HUES6 (cell line): ENCODE data around the gene ZNF282.

Source experiments
- H3K27ac ChIP-seq: 2 replicates; pipeline ENCODE4 v1.7.0; 2013; ENCODE audit warnings: low read depth, mild to moderate bottlenecking, low read length, inconsistent platforms
- H3K27me3 ChIP-seq: 2 replicates; pipeline ENCODE4 v1.6.1; 2013; ENCODE audit warnings: low read length; ENCODE audit not compliant: control insufficient read depth, insufficient read depth
- H3K36me3 ChIP-seq: 2 replicates; pipeline ENCODE4 v1.6.1; 2013; ENCODE audit warnings: low read length; ENCODE audit not compliant: control insufficient read depth, insufficient read depth
- H3K4me1 ChIP-seq: 2 replicates; pipeline ENCODE4 v1.6.1; 2013; ENCODE audit warnings: low read length; ENCODE audit not compliant: control insufficient read depth, insufficient read depth
- H3K4me3 ChIP-seq: 2 replicates; pipeline ENCODE4 v1.5.1; 2013; ENCODE audit warnings: low read depth, low read length
- H3K9ac ChIP-seq: one replicate; pipeline ENCODE4 v1.6.1; 2013; ENCODE audit warnings: mild to moderate bottlenecking, low read length
- H3K9me3 ChIP-seq: 2 replicates; pipeline ENCODE4 v1.6.1; 2013; ENCODE audit warnings: low read depth, low read length; ENCODE audit not compliant: control insufficient read depth, insufficient read depth

Gene ZNF282

DNA sequence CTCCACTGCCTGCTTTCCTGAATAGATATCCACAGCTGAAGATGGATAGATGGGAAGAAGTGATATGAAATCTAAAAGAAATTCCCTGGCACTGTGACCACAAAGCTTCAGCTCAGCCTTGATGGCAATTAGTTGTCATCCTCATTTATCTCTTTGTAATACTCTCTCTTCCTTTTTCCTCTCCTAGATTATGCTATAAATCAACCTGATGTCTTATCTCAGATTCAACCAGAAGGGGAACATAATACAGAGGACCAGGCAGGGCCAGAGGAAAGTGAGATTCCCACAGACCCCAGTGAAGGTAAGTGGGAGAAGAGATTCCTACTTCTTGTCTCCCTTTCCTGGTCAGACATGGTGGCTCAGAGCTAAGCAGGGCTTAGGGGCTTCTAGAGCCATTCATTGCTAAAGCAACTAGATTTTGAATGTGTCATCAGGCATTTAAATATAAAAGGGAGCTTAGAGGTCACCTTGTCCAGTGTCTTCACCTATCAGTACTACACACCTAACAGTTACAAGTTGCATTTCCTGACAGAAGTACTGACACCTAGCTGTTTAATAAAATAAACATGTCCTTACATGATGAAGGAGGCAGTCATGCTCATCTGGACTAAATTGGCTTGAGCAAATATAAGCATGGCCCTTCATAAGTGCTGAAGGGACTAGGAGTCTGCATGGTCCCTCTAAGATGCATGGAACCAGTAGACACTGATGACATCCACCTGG, 28.6 kb upstream of the ZNF282 start:
- H3K27me3 ChIP-seq = no peaks in the 10 kb centered on the region
- no peak overlapping the region for H3K27ac ChIP-seq
- H3K9me3 ChIP-seq = no peaks in the 10 kb centered on the region
- no peaks in the 10 kb centered on the region for H3K4me1 ChIP-seq
- no peak overlapping the region for H3K9ac ChIP-seq
- H3K4me3 ChIP-seq = no peak overlapping the region
- peaks cover 89% of the 10 kb centered on the region for H3K36me3 ChIP-seq

DNA sequence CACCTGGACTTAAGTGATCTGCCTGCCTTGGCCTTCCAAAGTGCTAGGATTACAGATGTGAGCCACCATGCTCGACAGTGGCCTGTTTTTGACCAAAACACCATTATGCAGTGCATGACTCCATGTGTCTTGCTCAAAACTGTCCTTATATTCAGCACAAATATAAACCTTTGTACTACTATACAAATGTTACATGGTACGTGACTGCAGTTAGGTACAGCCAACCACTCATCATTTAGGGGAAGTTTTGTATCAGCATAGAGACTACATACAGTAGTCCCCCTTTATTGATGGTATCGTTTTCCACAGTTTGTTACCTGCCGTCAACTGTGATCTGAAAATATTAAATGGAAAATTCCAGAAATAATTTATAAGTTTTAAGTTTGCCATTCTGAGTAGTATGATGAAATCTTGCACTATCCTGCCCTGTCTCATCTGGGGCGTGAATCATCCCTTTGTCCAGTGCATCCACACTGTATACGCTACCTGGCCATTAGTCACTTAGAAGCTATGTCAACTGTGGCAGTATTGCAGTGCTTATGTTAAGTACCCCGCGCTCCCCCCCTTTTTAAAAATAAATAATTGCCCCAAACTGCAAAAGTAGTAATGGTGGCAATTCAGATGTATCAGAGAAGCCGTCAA, 23.3 kb upstream of the ZNF282 start:
- Histone ChIP-seq H3K9me3 (no peaks in the 10 kb centered on the region), H3K36me3 (peaks cover 96% of the 10 kb centered on the region), H3K4me3 (no peak overlapping the region), H3K4me1 (no peaks in the 10 kb centered on the region), H3K27me3 (no peaks in the 10 kb centered on the region), H3K27ac (no peak overlapping the region), H3K9ac (no peak overlapping the region)

DNA sequence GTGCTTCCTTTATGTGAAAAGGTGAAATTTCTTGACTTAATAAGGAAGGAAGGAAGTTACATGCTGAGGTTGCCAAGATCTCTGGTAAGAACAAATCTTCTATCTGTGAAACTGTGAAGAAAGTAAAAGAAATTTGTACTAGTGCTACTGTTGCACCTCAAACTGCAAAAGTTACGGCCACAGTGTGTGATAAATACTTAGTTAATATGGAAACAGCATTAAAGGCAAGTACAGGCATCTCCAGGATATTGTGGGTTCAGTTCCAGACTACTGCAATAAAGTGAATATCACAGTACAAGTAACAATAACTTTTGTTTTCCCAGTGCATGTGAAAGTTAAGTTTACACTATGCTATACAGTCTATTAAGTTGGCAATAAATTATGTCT, 22.8 kb upstream of the ZNF282 start:
- Histone ChIP-seq H3K27ac (no peak overlapping the region), H3K27me3 (no peaks in the 10 kb centered on the region), H3K36me3 (peaks cover 96% of the 10 kb centered on the region), H3K9me3 (no peaks in the 10 kb centered on the region), H3K4me3 (no peak overlapping the region), H3K9ac (no peak overlapping the region), H3K4me1 (no peaks in the 10 kb centered on the region)

DNA sequence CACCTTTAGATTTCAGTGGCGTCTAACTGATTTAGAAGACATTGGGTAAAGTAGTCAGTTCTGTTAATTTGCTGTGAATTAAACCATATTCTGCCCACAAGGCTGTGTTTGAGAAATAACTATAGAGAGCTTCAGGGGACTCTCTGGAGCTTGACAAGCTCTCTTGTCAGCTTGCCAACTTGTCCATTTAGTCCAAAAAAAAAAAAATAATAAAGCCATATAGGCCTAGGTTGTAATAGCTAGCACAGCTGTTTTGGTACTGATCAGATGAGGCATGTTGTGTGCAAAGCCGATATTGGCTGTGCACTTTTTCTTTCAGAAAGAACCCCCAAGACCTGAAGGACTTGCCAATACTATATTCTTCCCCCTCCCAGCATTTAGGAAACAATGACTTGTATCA, 20.2 kb upstream of the ZNF282 start:
- no peaks in the 10 kb centered on the region for H3K9me3 ChIP-seq
- no peak overlapping the region for H3K4me3 ChIP-seq
- no peaks in the 10 kb centered on the region for H3K4me1 ChIP-seq
- peaks cover 96% of the 10 kb centered on the region for H3K36me3 ChIP-seq
- H3K27me3 ChIP-seq = no peaks in the 10 kb centered on the region
- no peak overlapping the region for H3K27ac ChIP-seq
- H3K9ac ChIP-seq = no peak overlapping the region

DNA sequence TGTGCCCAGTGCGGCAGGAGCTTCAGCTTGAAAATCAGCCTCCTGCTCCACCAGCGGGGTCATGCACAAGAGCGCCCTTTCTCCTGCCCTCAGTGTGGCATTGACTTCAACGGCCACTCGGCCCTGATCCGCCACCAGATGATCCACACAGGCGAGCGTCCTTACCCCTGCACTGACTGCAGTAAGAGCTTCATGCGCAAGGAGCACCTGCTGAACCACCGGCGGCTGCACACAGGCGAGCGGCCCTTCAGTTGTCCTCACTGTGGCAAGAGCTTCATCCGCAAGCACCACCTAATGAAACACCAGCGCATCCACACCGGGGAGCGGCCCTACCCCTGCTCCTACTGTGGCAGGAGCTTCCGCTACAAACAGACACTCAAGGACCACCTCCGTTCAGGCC, 16.1 kb upstream of the ZNF282 start:
- Histone ChIP-seq H3K27ac (no peak overlapping the region), H3K36me3 (peaks cover 85% of the 10 kb centered on the region), H3K4me3 (no peak overlapping the region), H3K4me1 (no peaks in the 10 kb centered on the region), H3K9ac (no peak overlapping the region), H3K27me3 (no peaks in the 10 kb centered on the region), H3K9me3 (no peaks in the 10 kb centered on the region)

DNA sequence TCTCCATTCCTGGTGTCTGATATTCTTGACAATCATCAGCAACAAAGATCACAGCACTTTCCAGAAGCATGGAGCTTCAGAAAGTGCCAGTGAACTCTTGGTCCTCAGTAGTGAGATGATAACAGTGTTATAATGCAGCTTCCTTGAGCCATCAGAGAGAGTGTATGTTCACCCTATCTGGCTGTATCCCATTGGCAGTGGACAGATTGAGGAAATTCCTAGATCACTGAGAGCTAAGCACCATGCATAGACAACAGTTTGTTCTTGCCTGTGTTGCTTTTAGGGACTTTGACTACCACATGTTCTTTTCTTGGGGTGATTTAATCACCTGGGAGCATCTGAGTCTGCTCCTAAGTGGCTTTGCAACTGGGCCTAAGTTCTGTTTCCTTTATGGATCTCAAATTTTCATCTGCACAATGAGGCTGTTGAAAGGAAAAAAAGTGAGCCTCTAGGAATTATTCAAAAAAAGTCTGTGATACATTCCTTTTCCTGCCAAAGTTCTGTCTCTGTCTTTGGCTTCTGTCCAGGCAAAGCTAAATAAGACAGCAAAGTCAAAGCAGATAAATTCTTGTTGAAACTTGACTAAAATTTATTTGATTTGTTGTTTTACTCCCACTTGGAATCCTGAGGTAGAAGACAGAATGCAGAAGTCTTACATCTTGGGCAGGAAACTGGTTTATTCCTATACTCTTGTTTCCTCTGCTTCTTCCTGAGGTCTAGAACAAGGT, 14.5 kb upstream of the ZNF282 start:
- peaks cover 69% of the 10 kb centered on the region for H3K36me3 ChIP-seq
- no peaks in the 10 kb centered on the region for H3K4me1 ChIP-seq
- no peak overlapping the region for H3K9ac ChIP-seq
- H3K9me3 ChIP-seq = no peaks in the 10 kb centered on the region
- H3K27ac ChIP-seq = no peak overlapping the region
- no peak overlapping the region for H3K4me3 ChIP-seq
- no peaks in the 10 kb centered on the region for H3K27me3 ChIP-seq

DNA sequence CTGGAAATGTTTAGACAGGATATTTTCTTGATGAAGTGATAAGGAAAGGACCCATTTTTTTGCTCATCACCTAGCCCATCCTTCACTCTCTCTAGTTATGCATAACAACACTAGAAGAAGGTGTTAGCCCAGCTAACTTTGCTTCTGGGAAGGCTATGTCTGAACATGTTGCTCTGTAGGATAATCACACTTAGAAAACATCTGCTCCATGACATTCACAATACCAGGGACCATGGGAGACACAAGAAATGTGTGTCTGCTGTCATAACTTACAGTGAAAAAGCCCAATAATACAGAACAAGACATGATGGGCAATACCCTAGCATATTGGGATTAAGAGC, 13.9 kb upstream of the ZNF282 start:
- no peak overlapping the region for H3K27ac ChIP-seq
- H3K4me1 ChIP-seq = no peaks in the 10 kb centered on the region
- no peaks in the 10 kb centered on the region for H3K27me3 ChIP-seq
- H3K4me3 ChIP-seq = no peak overlapping the region
- H3K36me3 ChIP-seq = peaks cover 63% of the 10 kb centered on the region
- H3K9me3 ChIP-seq = no peaks in the 10 kb centered on the region
- no peak overlapping the region for H3K9ac ChIP-seq

DNA sequence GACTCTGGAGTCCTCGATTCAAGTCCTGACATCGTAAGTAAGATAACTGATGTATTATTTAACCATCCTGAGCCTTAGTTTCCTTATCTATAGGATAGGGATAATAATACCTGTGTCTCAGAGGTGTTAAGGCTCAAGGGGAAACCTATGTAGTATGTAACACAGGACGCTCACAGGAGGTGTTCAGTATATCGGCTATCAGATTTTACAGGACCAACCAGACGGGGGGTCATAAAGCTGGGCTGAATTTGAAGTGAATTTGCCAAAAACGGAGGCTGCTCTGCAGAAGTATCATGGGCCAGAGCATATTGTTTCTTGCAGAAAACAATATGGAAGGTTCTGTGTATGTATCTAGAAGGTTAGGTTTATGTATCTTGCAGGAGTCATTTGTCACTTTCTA, 11.1 kb upstream of the ZNF282 start:
- H3K36me3 ChIP-seq = peaks cover 35% of the 10 kb centered on the region
- H3K9ac ChIP-seq = no peak overlapping the region
- H3K27ac ChIP-seq = no peak overlapping the region
- H3K27me3 ChIP-seq = no peaks in the 10 kb centered on the region
- H3K4me1 ChIP-seq = no peaks in the 10 kb centered on the region
- no peaks in the 10 kb centered on the region for H3K9me3 ChIP-seq
- no peak overlapping the region for H3K4me3 ChIP-seq

DNA sequence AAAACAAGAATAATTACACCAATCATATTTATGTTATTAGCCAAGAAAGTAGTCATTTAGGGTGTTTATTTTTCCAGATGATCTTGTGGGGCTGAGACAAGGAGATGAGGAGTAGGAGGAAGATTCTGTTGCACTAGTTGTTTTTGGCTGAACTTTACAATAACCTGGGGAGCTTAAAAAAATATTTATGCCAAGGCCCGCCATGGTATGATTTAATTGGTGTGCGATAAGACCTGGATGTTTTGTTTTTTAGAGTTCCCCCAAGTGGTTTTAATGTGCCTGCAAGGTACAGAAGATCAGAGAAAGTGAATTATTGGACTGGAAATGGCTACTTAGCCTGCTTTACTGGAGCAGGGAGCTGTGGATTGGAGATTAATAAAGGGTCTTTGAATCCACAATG, 7.1 kb upstream of the ZNF282 start:
- H3K4me1 ChIP-seq = no peaks in the 10 kb centered on the region
- no peaks in the 10 kb centered on the region for H3K27me3 ChIP-seq
- H3K9ac ChIP-seq = no peak overlapping the region
- H3K36me3 ChIP-seq = no peaks in the 10 kb centered on the region
- no peak overlapping the region for H3K27ac ChIP-seq
- no peak overlapping the region for H3K4me3 ChIP-seq
- H3K9me3 ChIP-seq = no peaks in the 10 kb centered on the region

DNA sequence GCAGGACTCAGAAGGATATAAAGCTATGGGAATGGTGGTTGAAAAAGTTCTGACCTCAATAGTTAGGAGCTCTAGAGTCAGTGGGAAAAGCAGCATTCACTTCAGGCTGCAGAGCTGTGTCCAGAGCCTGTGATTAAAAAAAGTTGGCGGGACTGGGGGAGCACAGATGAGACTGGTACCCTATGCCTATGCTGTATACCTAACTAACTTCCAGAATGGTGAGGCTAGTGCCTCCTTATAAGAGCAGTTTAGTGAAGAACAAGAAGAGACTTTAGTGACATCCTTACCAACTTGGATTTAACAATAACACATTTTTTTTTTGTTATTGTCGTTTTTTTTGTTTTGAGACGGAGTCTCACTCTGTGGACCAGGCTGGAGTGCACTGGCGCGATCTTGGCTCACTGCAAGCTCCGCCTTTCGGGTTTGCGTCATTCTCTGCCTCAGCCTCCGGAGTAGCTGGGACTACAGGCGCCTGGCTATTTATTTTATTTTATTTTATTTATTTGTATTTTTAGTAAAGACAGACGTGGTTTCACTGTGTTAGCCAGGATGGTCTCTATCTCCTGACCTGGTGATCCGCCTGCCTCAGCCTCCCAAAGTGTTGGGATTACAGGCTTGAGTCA, 6.6 kb upstream of the ZNF282 start:
- no peak overlapping the region for H3K9ac ChIP-seq
- no peaks in the 10 kb centered on the region for H3K27me3 ChIP-seq
- H3K4me3 ChIP-seq = no peak overlapping the region
- H3K9me3 ChIP-seq = no peaks in the 10 kb centered on the region
- no peaks in the 10 kb centered on the region for H3K36me3 ChIP-seq
- no peaks in the 10 kb centered on the region for H3K4me1 ChIP-seq
- no peak overlapping the region for H3K27ac ChIP-seq

DNA sequence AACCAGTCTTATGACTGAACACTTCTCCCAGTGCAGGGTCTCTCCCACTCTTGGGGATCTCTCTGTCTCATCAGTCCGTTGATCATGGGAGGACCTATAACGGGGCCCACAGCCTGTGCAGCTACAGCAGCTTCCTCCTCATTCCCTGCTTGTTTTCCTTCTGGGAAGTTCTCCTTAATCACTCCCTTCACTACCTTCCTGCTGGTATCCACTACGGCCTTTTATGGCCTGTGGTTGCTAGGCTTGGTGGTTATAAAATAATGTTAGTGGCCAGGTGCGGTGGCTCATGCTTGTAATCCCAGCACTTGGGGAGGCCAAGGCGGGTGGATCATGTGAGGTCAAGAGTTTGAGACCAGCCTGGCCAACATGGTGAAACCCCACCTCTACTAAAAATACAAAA, 3.5 kb upstream of the ZNF282 start:
- Histone ChIP-seq H3K9me3 (no peaks in the 10 kb centered on the region), H3K4me1 (peaks cover 6% of the 10 kb centered on the region; the same call in 1 of the 2 replicates), H3K9ac (no peak overlapping the region), H3K27me3 (no peaks in the 10 kb centered on the region), H3K27ac (no peak overlapping the region), H3K36me3 (no peaks in the 10 kb centered on the region), H3K4me3 (no peak overlapping the region)
